Cardiac muscle cell (in vitro differentiated cells and primary cell): ENCODE measurements around the gene OR4D11. TPM values are rescaled to one million over a fixed set of nuclear protein-coding genes. Genes with fewer than 3 reads are reported as not detected.

Experiments used
- DNase-seq, 2 donors: peaks; one replicate each; pipeline versions ENCODE4 v3.0.0 to v3.0.0-alpha.2; 2010 to 2017; ENCODE audit warnings: low read depth in 1 of 2, low spot score in 1 of 2
- H3K27ac ChIP-seq: fragments of 200-600 bp; sonication (generic); 2 replicates; pipeline ENCODE4 v1.5.1; 2016
- H3K27me3 ChIP-seq: fragments of 200-600 bp; sonication (generic); 2 replicates; pipeline ENCODE4 v1.6.0; 2016; ENCODE audit warnings: control low read depth
- H3K36me3 ChIP-seq: fragments of 200-600 bp; sonication (generic); 2 replicates; pipeline ENCODE4 v1.5.1; 2016; ENCODE audit warnings: control low read depth
- H3K4me1 ChIP-seq: fragments of 200-600 bp; sonication (generic); 2 replicates; pipeline ENCODE4 v1.8.1; 2017; ENCODE audit warnings: low read depth, mild to moderate bottlenecking, mixed run types
- H3K4me3 ChIP-seq: fragments of 200-600 bp; sonication (generic); 2 replicates; pipeline ENCODE4 v1.5.1; 2016; ENCODE audit warnings: mild to moderate bottlenecking
- H3K9me3 ChIP-seq: fragments of 200-600 bp; sonication (generic); 2 replicates; pipeline ENCODE4 v1.5.1; 2017; ENCODE audit warnings: low read depth, mild to moderate bottlenecking, control low read depth
- polyA plus RNA-seq: library from polyadenylated mRNA; unstranded; fragments of >200 nt; fragmentation: Nextera tagmentation; extraction: Ambion mirVana; gene quantifications from 2 replicates; pipeline ENCODE4 v1.2.1, GENCODE V29; 2016
- total RNA-seq: library from RNA; depleted of rRNA; stranded (reverse); fragments of >200 nt; gene quantifications from 2 replicates; pipeline ENCODE4 v1.2.3, GENCODE V29; 2016
- TF ChIP-seq, protein P1 (sequence below): IDR thresholded peaks from 2 replicates; pipeline ENCODE4 v1.5.1; 2012; ENCODE audit warnings: low read depth, mild to moderate bottlenecking, low read length

OR4D11 gene
- total and polyA plus RNA-seq, 2 experiments from 2014 or later, result not detected

DNA sequence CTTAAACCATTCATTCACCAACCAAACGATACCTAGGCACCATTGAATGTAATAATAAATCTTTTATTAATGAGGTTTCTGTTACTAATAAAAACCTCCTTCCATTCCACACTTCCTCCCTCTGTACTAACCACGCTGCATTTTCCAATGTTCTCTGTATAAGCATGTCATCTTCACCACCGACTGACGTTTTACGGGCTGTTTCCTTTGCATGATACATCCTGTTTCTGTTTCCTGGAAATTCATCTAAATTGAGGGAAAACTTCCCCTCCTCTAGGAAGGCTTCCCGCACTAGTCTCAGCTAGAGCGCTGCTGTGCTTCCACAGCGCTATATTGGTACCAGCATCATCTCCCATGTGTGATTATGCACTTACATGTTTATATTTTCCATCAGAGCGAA, 28.2 kb upstream of the OR4D11 start:
- H3K27ac ChIP-seq, result no peak overlapping the region
- H3K36me3 ChIP-seq, result no peaks in the 10 kb centered on the region
- TF ChIP-seq, protein P1, sequence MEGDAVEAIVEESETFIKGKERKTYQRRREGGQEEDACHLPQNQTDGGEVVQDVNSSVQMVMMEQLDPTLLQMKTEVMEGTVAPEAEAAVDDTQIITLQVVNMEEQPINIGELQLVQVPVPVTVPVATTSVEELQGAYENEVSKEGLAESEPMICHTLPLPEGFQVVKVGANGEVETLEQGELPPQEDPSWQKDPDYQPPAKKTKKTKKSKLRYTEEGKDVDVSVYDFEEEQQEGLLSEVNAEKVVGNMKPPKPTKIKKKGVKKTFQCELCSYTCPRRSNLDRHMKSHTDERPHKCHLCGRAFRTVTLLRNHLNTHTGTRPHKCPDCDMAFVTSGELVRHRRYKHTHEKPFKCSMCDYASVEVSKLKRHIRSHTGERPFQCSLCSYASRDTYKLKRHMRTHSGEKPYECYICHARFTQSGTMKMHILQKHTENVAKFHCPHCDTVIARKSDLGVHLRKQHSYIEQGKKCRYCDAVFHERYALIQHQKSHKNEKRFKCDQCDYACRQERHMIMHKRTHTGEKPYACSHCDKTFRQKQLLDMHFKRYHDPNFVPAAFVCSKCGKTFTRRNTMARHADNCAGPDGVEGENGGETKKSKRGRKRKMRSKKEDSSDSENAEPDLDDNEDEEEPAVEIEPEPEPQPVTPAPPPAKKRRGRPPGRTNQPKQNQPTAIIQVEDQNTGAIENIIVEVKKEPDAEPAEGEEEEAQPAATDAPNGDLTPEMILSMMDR, result no peak
- H3K4me1 ChIP-seq, result no peaks in the 10 kb centered on the region
- no peaks in the 10 kb centered on the region for H3K27me3 ChIP-seq
- no peak for DNase-seq
- no peaks in the 10 kb centered on the region for H3K9me3 ChIP-seq
- no peak overlapping the region for H3K4me3 ChIP-seq

DNA sequence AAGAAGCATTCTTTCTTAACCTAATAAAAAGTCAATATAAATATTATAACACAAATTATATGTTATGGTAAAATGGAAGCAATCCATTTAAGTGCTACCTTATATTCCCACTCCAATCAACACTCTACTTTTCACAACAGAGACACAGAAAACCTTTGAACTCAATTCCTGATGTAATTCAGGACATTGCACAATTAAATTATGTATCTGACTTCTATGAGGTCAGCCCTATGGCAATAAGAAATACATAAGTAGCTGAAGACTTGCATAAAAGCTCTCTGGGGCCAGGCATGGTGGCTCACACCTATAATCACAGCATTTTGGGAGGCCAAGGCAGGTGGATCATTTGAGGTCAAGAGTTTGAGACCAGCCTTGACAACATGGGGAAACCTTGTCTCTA, 23.5 kb upstream of the OR4D11 start:
- Histone ChIP-seq H3K36me3 (no peaks in the 10 kb centered on the region), H3K4me1 (no peaks in the 10 kb centered on the region)
- TF ChIP-seq, protein P1, result no peak

DNA sequence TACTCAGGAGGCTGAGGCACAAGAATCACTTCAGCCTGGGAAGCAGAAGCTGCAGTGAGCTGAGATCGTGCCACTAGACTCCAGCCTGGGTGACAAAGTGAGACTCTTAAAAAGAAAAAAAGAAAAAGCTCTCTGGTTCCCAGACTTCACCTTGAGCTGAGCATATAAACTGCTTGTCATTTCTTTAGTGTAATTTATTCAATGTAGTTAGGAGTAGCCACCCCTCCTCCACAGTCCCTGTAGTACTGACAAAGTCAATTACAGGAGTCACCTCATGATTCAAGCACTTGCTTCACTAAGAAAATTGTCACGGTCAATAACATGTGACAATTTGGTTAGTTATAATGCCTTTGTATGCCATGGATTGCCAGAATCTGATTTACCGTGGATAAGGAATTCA, 23.0 kb upstream of the OR4D11 start:
- DNase-seq, result no peak

More for the DNA sequence above, 23.5 kb upstream of the OR4D11 start:
- Histone ChIP-seq H3K27ac (no peak overlapping the region), H3K27me3 (no peaks in the 10 kb centered on the region), H3K9me3 (no peaks in the 10 kb centered on the region), H3K4me3 (no peak overlapping the region)
- DNase-seq, result no peak

DNA sequence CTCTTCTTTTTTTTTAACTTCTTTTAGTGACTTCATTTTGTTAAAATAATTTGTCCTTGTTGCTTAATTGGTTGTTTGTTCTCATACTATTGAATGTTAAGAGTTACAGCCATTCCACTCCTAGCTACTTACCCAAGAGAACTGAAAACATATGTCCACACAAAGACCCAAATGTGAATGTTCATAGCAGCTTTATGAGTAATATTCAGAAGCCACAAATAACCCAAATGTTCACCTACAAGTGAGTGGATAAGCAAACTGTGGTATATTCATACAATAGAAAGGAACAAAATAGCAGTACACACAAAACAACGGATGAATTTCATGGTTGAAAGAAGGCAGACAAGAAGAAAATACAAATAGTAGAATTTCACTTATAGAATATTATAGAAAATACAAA, 1.4 kb upstream of the OR4D11 start:
- TF ChIP-seq, protein P1, result no peak
- DNase-seq, result no peak
- Histone ChIP-seq H3K4me1 (no peaks in the 10 kb centered on the region), H3K27me3 (no peaks in the 10 kb centered on the region), H3K36me3 (no peaks in the 10 kb centered on the region), H3K9me3 (no peaks in the 10 kb centered on the region), H3K27ac (no peak overlapping the region), H3K4me3 (no peak overlapping the region)

More for the DNA sequence above, 23.0 kb upstream of the OR4D11 start:
- no peaks in the 10 kb centered on the region for H3K27me3 ChIP-seq
- no peaks in the 10 kb centered on the region for H3K9me3 ChIP-seq
- no peak overlapping the region for H3K27ac ChIP-seq
- TF ChIP-seq, protein P1, result no peak
- no peaks in the 10 kb centered on the region for H3K4me1 ChIP-seq
- H3K36me3 ChIP-seq, result no peaks in the 10 kb centered on the region
- H3K4me3 ChIP-seq, result no peak overlapping the region

DNA sequence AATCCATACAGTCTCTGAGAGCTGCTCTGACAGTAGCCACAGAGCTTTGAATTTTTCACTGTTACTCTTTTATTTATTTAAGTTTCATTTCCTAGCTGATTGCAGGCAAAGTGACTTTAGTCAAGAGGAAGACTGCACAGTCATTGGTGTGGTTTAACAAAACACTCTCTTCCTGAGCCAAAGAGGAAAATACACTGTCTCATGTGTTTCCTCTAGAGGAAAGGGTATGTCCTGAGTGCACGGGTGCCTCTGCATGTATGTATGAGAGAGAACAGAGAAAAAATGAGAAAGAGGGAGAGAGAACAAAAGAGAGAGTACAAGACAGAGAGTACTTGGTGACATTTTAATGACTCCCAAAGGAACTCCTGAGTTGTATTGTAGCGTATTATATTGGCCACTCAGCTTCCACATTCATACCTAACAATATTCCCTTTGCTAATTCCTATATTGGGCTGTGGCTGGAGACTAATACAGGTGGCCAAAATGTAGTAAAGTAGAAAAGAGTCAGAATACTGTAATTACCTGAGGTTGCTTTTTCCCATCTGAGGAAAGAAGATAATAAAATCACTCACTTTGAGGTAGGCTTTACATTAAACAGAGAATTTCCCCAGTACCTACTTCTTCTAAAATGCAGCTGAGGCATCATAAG, 7.7 kb downstream of the OR4D11 start, which contains the start of gene OR4D9:
OR4D9 (plus strand) TSS at position 599 of the 649 bp plus-strand sequence. CDS start 3,374 bp downstream, outside the sequence.
- TF ChIP-seq, protein P1, result no peak
- Histone ChIP-seq H3K4me1 (no peaks in the 10 kb centered on the region), H3K27me3 (no peaks in the 10 kb centered on the region), H3K9me3 (no peaks in the 10 kb centered on the region), H3K27ac (no peak within 1 kb of the TSS), H3K36me3 (no peaks in the 10 kb centered on the region), H3K4me3 (no peak within 1 kb of the TSS)
- DNase-seq, result peak in 1 of 2 donors; percentile 14
